Measurements from ENCODE around the gene NBEAL2.

GRCh38 chr3:46998852-46999515, 19.5 kb downstream of the NBEAL2 start:
- no peak for TF ChIP-seq POLR2A (IDR thresholded peaks at IDR 0.05)
- TF ChIP-seq CTCF (IDR thresholded peaks at IDR 0.05): no peak
- TF ChIP-seq POLR2AphosphoS5 (IDR thresholded peaks at IDR 0.05): no peak
